ENCODE results near the gene CTNND2. TPM values are rescaled to one million over a fixed set of nuclear protein-coding genes. Genes with fewer than 3 reads are reported as not detected.

CTNND2 gene
- total and polyA plus RNA-seq, 9 of the 15 experiments (the other 6 are each of a cell fraction or from before 2014, with no cell fraction given): 0.03 to 0.35 TPM; not detected in 7

DNA sequence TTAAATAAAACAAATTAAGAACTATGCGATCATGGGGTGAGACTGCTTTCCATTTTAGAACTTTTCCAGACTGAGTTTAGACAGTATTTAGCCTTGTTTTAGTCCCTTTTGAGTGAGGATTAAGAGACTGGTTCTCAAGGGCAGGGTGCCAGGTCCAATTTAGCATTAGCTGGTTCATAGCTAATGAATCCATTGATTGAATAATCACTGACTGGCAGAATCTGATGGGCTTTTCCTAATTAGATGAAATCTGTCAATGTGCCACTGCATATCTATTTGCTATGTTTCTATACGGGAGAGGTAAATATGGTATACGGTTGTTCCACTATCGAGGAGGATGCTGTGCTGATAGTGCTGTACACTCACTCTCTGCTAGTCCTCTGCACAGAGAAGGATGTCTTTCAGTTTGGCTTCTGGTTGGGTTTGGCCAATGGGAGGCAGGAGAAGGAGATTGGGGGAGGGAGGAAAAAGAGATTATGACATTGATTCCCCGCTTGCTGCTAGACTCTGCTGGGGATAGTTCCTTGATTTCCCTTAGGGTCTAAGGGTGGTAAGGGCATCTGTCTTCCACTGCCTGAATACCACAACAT lies 496.6 kb downstream of the CTNND2 start:
- intact Hi-C loops (cut with micrococcal nuclease) (no loop called here), in situ Hi-C loops (cut with MboI) (no loop called here)
- DNase-seq (ENCODE audit: extremely low read depth in 1 of 4, low spot score in 3 of 4) (no peak), FAIRE-seq (no peak), ATAC-seq (no peak)
- Histone ChIP-seq H3K9me1 (ENCODE audit: control insufficient read depth, insufficient read depth, low read length) (no peaks in the 10 kb centered on the region), H3K27ac (ENCODE audit: extremely low read depth, low read depth, low read length) (no peak overlapping the region), H3K36me3 (ENCODE audit: control insufficient read depth, insufficient read depth, low read length) (no peaks in the 10 kb centered on the region), H3K4me2 (ENCODE audit: insufficient read depth, low read length) (no peak overlapping the region), H3K27me3 (ENCODE audit: control insufficient read depth in 2 of 2, insufficient read depth in 2 of 2, low read length in 2 of 2) (no peaks in the 10 kb centered on the region), H3K4me3 (no peak overlapping the region), H3K9ac (ENCODE audit: insufficient read depth in 1 of 2, low read depth in 2 of 2, low read length in 2 of 2) (no peak overlapping the region), H2AFZ (ENCODE audit: low read depth, low read length) (no peak overlapping the region), H4K20me1 (replicated peaks; ENCODE audit: control insufficient read depth, insufficient read depth, low read length) (no peaks in the 10 kb centered on the region), H3K4me1 (replicated peaks in 1 of 2; ENCODE audit: control insufficient read depth in 2 of 2, insufficient read depth in 2 of 2, low read length in 2 of 2) (no peaks in the 10 kb centered on the region), H3K9me3 (replicated peaks; ENCODE audit: control insufficient read depth, insufficient read depth, low read depth, low read length) (no peaks in the 10 kb centered on the region), H3K79me2 (ENCODE audit: control insufficient read depth, insufficient read depth, low read length) (no peaks in the 10 kb centered on the region)
- 3% methylated on average over 5 of the region's 5 CpGs for WGBS (ENCODE audit: insufficient coverage, low coverage, missing lambda C conversion rate)
- no TSS peak for BruUV-seq (replicated peaks)
- ChIA-PET POLR2A (interaction anchor here (1.0 kb wide), 1 partner anchor 141 kb away, joined by 3 read pairs; no protein-coding TSS in a partner anchor), CTCF (ENCODE audit: low intra/inter-chr PET ratio) (no interaction called here)
- TF ChIP-seq CBFA2T2 (conservative IDR thresholded peaks at IDR 0.05): no peak
- TF ChIP-seq, protein P1, sequence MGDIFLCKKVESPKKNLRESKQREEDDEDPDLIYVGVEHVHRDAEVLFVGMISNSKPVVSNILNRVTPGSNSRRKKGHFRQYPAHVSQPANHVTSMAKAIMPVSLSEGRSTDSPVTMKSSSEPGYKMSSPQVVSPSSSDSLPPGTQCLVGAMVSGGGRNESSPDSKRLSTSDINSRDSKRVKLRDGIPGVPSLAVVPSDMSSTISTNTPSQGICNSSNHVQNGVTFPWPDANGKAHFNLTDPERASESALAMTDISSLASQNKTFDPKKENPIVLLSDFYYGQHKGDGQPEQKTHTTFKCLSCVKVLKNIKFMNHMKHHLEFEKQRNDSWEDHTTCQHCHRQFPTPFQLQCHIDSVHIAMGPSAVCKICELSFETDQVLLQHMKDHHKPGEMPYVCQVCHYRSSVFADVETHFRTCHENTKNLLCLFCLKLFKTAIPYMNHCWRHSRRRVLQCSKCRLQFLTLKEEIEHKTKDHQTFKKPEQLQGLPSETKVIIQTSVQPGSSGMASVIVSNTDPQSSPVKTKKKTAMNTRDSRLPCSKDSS (IDR thresholded peaks at IDR 0.05; ENCODE audit: low read depth, partially characterized antibody): no peak
- no peak for TF ChIP-seq ZNF143 (CRISPR knock-in tag; IDR thresholded peaks at IDR 0.05)
- TF ChIP-seq, protein P2, sequence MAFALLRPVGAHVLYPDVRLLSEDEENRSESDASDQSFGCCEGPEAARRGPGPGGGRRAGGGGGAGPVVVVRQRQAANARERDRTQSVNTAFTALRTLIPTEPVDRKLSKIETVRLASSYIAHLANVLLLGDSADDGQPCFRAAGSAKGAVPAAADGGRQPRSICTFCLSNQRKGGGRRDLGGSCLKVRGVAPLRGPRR (CRISPR knock-in tag; IDR thresholded peaks at IDR 0.05): no peak
- no peak for TF ChIP-seq FOXK2 (conservative IDR thresholded peaks at IDR 0.05 in 1 of 2, IDR thresholded peaks at IDR 0.05 in 1 of 2; ENCODE audit: low read depth in 2 of 2)
- TF ChIP-seq, protein P3, sequence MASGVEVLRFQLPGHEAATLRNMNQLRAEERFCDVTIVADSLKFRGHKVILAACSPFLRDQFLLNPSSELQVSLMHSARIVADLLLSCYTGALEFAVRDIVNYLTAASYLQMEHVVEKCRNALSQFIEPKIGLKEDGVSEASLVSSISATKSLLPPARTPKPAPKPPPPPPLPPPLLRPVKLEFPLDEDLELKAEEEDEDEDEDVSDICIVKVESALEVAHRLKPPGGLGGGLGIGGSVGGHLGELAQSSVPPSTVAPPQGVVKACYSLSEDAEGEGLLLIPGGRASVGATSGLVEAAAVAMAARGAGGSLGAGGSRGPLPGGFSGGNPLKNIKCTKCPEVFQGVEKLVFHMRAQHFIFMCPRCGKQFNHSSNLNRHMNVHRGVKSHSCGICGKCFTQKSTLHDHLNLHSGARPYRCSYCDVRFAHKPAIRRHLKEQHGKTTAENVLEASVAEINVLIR (CRISPR knock-in tag; IDR thresholded peaks at IDR 0.05): no peak
- no peak for TF ChIP-seq GATA2 (CRISPR knock-in tag; IDR thresholded peaks at IDR 0.05)
- TF ChIP-seq IFI16 (CRISPR knock-in tag; IDR thresholded peaks at IDR 0.05): no peak
- no peak for TF ChIP-seq ZBTB8A (IDR thresholded peaks at IDR 0.05; ENCODE audit: partially characterized antibody)
- no peak for TF ChIP-seq KLF6 (CRISPR knock-in tag; IDR thresholded peaks at IDR 0.05; ENCODE audit: borderline replicate concordance)
- no peak for TF ChIP-seq ZNF57 (CRISPR knock-in tag; IDR thresholded peaks at IDR 0.05)
- TF ChIP-seq DIDO1 (tag; IDR thresholded peaks at IDR 0.05; ENCODE audit: low read depth): no peak
- TF ChIP-seq, protein P4, sequence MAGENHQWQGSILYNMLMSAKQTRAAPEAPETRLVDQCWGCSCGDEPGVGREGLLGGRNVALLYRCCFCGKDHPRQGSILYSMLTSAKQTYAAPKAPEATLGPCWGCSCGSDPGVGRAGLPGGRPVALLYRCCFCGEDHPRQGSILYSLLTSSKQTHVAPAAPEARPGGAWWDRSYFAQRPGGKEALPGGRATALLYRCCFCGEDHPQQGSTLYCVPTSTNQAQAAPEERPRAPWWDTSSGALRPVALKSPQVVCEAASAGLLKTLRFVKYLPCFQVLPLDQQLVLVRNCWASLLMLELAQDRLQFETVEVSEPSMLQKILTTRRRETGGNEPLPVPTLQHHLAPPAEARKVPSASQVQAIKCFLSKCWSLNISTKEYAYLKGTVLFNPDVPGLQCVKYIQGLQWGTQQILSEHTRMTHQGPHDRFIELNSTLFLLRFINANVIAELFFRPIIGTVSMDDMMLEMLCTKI (IDR thresholded peaks at IDR 0.05; ENCODE audit: partially characterized antibody): no peak
- no peak for TF ChIP-seq NCOA4 (IDR thresholded peaks at IDR 0.05; ENCODE audit: partially characterized antibody)
- no peak for TF ChIP-seq ZNF324 (CRISPR knock-in tag; IDR thresholded peaks at IDR 0.05)
- no peak for TF ChIP-seq ZNF3 (CRISPR knock-in tag; IDR thresholded peaks at IDR 0.05)
- TF ChIP-seq, protein P5, sequence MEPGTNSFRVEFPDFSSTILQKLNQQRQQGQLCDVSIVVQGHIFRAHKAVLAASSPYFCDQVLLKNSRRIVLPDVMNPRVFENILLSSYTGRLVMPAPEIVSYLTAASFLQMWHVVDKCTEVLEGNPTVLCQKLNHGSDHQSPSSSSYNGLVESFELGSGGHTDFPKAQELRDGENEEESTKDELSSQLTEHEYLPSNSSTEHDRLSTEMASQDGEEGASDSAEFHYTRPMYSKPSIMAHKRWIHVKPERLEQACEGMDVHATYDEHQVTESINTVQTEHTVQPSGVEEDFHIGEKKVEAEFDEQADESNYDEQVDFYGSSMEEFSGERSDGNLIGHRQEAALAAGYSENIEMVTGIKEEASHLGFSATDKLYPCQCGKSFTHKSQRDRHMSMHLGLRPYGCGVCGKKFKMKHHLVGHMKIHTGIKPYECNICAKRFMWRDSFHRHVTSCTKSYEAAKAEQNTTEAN (CRISPR knock-in tag; IDR thresholded peaks at IDR 0.05): no peak

Data from K562 (cell line).